HEK293T (cell line): ENCODE results near the gene RPL14.

Experiments used
- CTBP1 ChIP-seq: fragments of 450-650 bp; IDR thresholded peaks from 2 replicates; pipeline ENCODE4 v1.6.1; 2016; ENCODE audit warnings: borderline replicate concordance
- LEF1 ChIP-seq: fragments of 450-650 bp; IDR thresholded peaks from 2 replicates; pipeline ENCODE4 v1.6.1; 2017; ENCODE audit warnings: mild to moderate bottlenecking, borderline replicate concordance

GRCh38 chr3:40470701-40471100 lies 13.6 kb downstream of the RPL14 start:
- TF ChIP-seq CTBP1 (no peak), LEF1 (no peak)
